Sigmoid colon (tissue), 7 donors: Measurements from ENCODE around the gene OR5K1. TPM values are rescaled to one million over a fixed set of nuclear protein-coding genes. Genes with fewer than 3 reads are reported as not detected.

Experiments
- DNase-seq: peaks from one replicate; pipeline ENCODE4 v3.0.0-alpha.2; 2019
- H3K27ac ChIP-seq, 4 donors: fragments of 200-600 bp; sonication (generic); one replicate each; pipeline ENCODE4 v1.5.1; 2016 to 2019; ENCODE audit warnings: mild to moderate bottlenecking in 1 of 4
- H3K27me3 ChIP-seq, 3 donors: fragments of 200-600 bp; sonication (generic); one replicate each; pipeline ENCODE4 v1.5.1; 2019; ENCODE audit warnings: mild to moderate bottlenecking in 1 of 3
- H3K36me3 ChIP-seq, 4 donors: fragments of 200-600 bp; sonication (generic); one replicate each; pipeline ENCODE4 v1.5.1; 2016 to 2019
- H3K4me1 ChIP-seq, 4 donors: fragments of 200-600 bp; sonication (generic); one replicate each; pipeline ENCODE4 v1.5.1; 2017 to 2019
- H3K4me3 ChIP-seq, 4 donors: fragments of 200-600 bp; sonication (generic); one replicate each; pipeline ENCODE4 v1.5.1; 2017 to 2019; ENCODE audit warnings: mild to moderate bottlenecking in 2 of 4, moderate library complexity in 1 of 4
- H3K9me3 ChIP-seq, 4 donors: fragments of 200-600 bp in 3 of 4; sonication (generic) in 3 of 4; one replicate each; pipeline versions ENCODE4 v1.5.1 to v1.6.1; 2013 to 2019
- CTCF ChIP-seq, 4 experiments: fragments of 450-650 bp in 3 of 4; fragments of 200-600 bp in 1 of 4; IDR thresholded peaks; one replicate each; pipeline ENCODE4 v1.5.1; 2016 to 2019; ENCODE audit warnings: antibody characterized with exemption in 4 of 4, mild to moderate bottlenecking in 3 of 4, moderate library complexity in 2 of 4
- EP300 ChIP-seq, 4 donors: sonication (generic); formaldehyde crosslinking; IDR thresholded peaks; one replicate each; pipeline ENCODE4 v1.6.1; 2017; ENCODE audit warnings: antibody characterized with exemption in 4 of 4
- POLR2A ChIP-seq, 2 donors: fragments of 450-650 bp; IDR thresholded peaks; one replicate each; pipeline ENCODE4 v1.6.1; 2016; ENCODE audit warnings: antibody characterized with exemption in 2 of 2, mild to moderate bottlenecking in 2 of 2, moderate library complexity in 2 of 2
- POLR2AphosphoS5 ChIP-seq, 4 donors: sonication (generic); formaldehyde crosslinking; IDR thresholded peaks; one replicate each; pipeline ENCODE4 v1.6.1; 2017; ENCODE audit warnings: antibody characterized with exemption in 4 of 4
- WGBS, 2 donors: extraction: QIAGEN DNeasy Blood & Tissue Kit; methylation state at CpG; one replicate each; pipeline ENCODE4 v1.1.7; 2013; 5-methylcytosine and 5-hydroxymethylcytosine counted together
- intact Hi-C: fragments of 100-400 bp; cut with DNase I; formaldehyde crosslinking; loops from one replicate; pipeline ENCODE4 v1.15.1; 2023
- polyA plus RNA-seq, 3 donors: library from polyadenylated mRNA; stranded (reverse); fragments of 200-250 nt; gene quantifications; one replicate each; pipeline ENCODE4 v1.2.3, GENCODE V29; 2013
- total RNA-seq, 4 donors: library from RNA; depleted of rRNA; stranded (reverse); fragments of >200 nt; gene quantifications; one replicate each; pipeline ENCODE4 v1.1.0, GENCODE V29; 2016
- donor health status: healthy with polysubstance abuse.
- donor health status: Bipolar disorder and iron deficiency.
- donor health status: healthy.

Gene OR5K1
- total and polyA plus RNA-seq, 7 donors, result not detected

DNA sequence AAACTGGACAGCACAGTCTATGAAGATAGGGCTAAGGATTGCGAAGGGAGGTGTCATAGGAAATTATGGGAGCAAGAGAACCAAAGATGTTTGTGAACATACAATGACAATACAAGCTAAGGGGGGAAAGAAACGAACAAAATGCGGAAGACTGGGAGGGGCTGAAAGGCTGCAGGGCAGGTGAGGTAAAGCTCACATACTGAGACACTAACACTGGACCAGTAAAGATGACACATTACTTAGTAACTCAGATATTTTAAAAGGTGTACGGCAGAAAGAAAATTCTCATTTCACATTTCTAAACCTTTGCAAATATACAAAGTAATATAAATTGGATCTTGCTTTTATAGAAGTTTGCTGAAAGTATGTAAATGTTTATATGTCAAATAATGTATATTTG lies 49.6 kb downstream of the OR5K1 start:
- Histone ChIP-seq H3K36me3 (peaks cover 0 to 53% (median 8%) of the 10 kb centered on the region in 4 donors), H3K27ac (no peak overlapping the region), H3K4me1 (no peaks in the 10 kb centered on the region), H3K4me3 (no peak overlapping the region), H3K9me3 (no peaks in the 10 kb centered on the region), H3K27me3 (no peaks in the 10 kb centered on the region)
- no peak for TF ChIP-seq POLR2AphosphoS5 (IDR thresholded peaks at IDR 0.05)
- no peak for TF ChIP-seq POLR2A (IDR thresholded peaks at IDR 0.05)
- no peak for TF ChIP-seq CTCF (IDR thresholded peaks at IDR 0.05)
- TF ChIP-seq EP300 (IDR thresholded peaks at IDR 0.05), result no peak
- DNase-seq, result no peak
- intact Hi-C loops, result no loop called here
- WGBS, 2 donors, result 92 to 93% methylated on average over 4 of the region's 4 CpGs

DNA sequence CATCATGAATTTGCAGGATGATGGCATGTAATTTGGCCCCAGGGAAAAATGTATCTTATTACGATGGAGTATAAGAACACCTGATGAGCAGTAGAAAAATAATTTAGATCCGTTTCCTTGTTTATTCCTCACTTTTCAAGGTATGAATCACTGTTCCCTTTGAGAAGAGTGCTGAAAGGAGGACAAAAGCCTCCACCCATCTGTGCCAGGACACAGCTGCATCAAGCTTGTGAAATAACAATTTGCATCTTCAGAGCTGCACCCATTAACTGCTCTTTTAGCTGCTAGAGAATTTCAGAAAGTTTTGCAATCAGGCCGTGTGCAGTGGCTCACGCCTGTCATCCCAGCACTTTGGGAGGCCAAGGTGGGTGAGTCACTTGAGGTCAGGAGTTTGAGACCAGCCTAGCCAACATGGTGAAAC lies 50.1 kb downstream of the OR5K1 start:
- DNase-seq, result no peak
- Histone ChIP-seq H3K27ac (no peak overlapping the region), H3K4me1 (no peaks in the 10 kb centered on the region), H3K9me3 (no peaks in the 10 kb centered on the region), H3K4me3 (no peak overlapping the region), H3K27me3 (no peaks in the 10 kb centered on the region), H3K36me3 (peaks cover 0 to 59% (median 8%) of the 10 kb centered on the region in 4 donors)
- TF ChIP-seq POLR2A (IDR thresholded peaks at IDR 0.05) (no peak), POLR2AphosphoS5 (IDR thresholded peaks at IDR 0.05) (peak in 1 of 4 donors; percentile 17)
- intact Hi-C loops, result no loop called here
- 75 to 77% methylated on average over 4 of the region's 4 CpGs for WGBS, 2 donors

DNA sequence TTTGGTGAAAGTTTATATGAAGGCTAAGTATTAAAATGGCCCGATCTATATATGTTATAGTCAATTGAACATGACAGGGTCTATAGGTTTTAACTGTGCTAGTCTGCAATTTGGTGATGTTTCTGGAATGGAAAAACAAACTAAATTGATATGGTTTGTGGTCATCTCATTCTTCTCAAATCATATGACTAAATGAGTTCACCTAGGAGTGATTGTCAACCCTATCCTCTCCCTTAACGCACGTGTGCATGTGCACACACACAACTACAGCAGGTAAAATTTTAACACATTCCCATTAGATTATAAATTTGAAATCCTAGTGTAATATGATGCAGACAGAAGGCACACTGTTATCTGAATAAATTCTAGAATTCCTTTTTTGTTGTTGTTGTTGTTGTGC lies 50.7 kb downstream of the OR5K1 start:
- H3K4me3 ChIP-seq, result no peak overlapping the region
- TF ChIP-seq EP300 (IDR thresholded peaks at IDR 0.05), result no peak
- no peak for TF ChIP-seq POLR2A (IDR thresholded peaks at IDR 0.05)
- TF ChIP-seq CTCF (IDR thresholded peaks at IDR 0.05), result no peak
- no peak for TF ChIP-seq POLR2AphosphoS5 (IDR thresholded peaks at IDR 0.05)
- peaks cover 0 to 65% (median 8%) of the 10 kb centered on the region in 4 donors for H3K36me3 ChIP-seq
- H3K9me3 ChIP-seq, result no peaks in the 10 kb centered on the region
- peaks cover 0 to under 1% (median 0%) of the 10 kb centered on the region in 4 donors for H3K4me1 ChIP-seq
- no peak overlapping the region for H3K27ac ChIP-seq
- 93 to 98% methylated on average over 3 of the region's 3 CpGs for WGBS, 2 donors
- H3K27me3 ChIP-seq, result no peaks in the 10 kb centered on the region
- intact Hi-C loops, result no loop called here
- DNase-seq, result no peak

- Histone ChIP-seq H3K4me1 (peaks cover 0 to 12% (median 3%) of the 10 kb centered on the region in 4 donors), H3K9me3 (no peaks in the 10 kb centered on the region), H3K36me3 (peaks cover 0 to 70% (median 10%) of the 10 kb centered on the region in 4 donors), H3K27ac (no peak overlapping the region), H3K27me3 (no peaks in the 10 kb centered on the region), H3K4me3 (no peak overlapping the region)
- TF ChIP-seq CTCF (IDR thresholded peaks at IDR 0.05), result no peak
- TF ChIP-seq POLR2AphosphoS5 (IDR thresholded peaks at IDR 0.05), result no peak
- TF ChIP-seq EP300 (IDR thresholded peaks at IDR 0.05), result no peak
- TF ChIP-seq POLR2A (IDR thresholded peaks at IDR 0.05), result no peak
- intact Hi-C loops, result no loop called here
- no peak for DNase-seq
- WGBS, 2 donors, result 97 to 98% methylated on average over 1 of the region's 1 CpG
Measured at GRCh38 chr3:98514948-98515347, 51.9 kb downstream of the OR5K1 start.

- TF ChIP-seq EP300 (IDR thresholded peaks at IDR 0.05) (no peak), POLR2AphosphoS5 (IDR thresholded peaks at IDR 0.05) (no peak), POLR2A (IDR thresholded peaks at IDR 0.05) (no peak)
- H3K27ac ChIP-seq, result no peak overlapping the region
- no peaks in the 10 kb centered on the region for H3K9me3 ChIP-seq
- intact Hi-C loops, result no loop called here
- H3K27me3 ChIP-seq, result no peaks in the 10 kb centered on the region
- no peak for DNase-seq
- 94 to 97% methylated on average over 2 of the region's 2 CpGs for WGBS, 2 donors
- peaks cover 0 to 31% (median 19%) of the 10 kb centered on the region in 4 donors for H3K4me1 ChIP-seq
- peaks cover 0 to 56% (median 10%) of the 10 kb centered on the region in 4 donors for H3K36me3 ChIP-seq
- no peak overlapping the region for H3K4me3 ChIP-seq
Measured at GRCh38 chr3:98518816-98519215, 55.8 kb downstream of the OR5K1 start.

GRCh38 chr3:98519351-98519750 lies 56.4 kb downstream of the OR5K1 start:
- WGBS, 2 donors, result 96 to 98% methylated on average over 1 of the region's 1 CpG
- TF ChIP-seq CTCF (IDR thresholded peaks at IDR 0.05), result no peak
- TF ChIP-seq POLR2AphosphoS5 (IDR thresholded peaks at IDR 0.05), result no peak
- TF ChIP-seq EP300 (IDR thresholded peaks at IDR 0.05), result no peak
- no peak for DNase-seq
- Histone ChIP-seq H3K27me3 (no peaks in the 10 kb centered on the region), H3K9me3 (no peaks in the 10 kb centered on the region), H3K27ac (no peak overlapping the region), H3K36me3 (peaks cover 0 to 56% (median 10%) of the 10 kb centered on the region in 4 donors), H3K4me1 (peaks cover 0 to 31% (median 19%) of the 10 kb centered on the region in 4 donors), H3K4me3 (no peak overlapping the region)
- intact Hi-C loops, result no loop called here
